ENCODE data around the gene CA10. TPM values are rescaled to one million over a fixed set of nuclear protein-coding genes. Genes with fewer than 3 reads are reported as not detected.

The CA10 gene
- total and polyA plus RNA-seq, 2 donors (not counting 1 experiment from before 2014, with no cell fraction given): not detected

GRCh38 chr17:51763058-51763457, 395.5 kb downstream of the CA10 start:
- no CpG with 5 or more reads among the region's 3 CpGs for WGBS (ENCODE audit: insufficient coverage)

GRCh38 chr17:51761105-51761504, 397.4 kb downstream of the CA10 start:
- peaks cover 10% of the 10 kb centered on the region for H3K27me3 Mint-ChIP-seq
- Histone ChIP-seq H3K4me3 (ENCODE audit: control extremely low read depth in 1 of 5, extremely low read depth in 1 of 5, insufficient read depth in 1 of 5, low read depth in 2 of 5, low read length in 4 of 5) (no peak overlapping the region), H3K27me3 (replicated peaks in 1 of 4; ENCODE audit: control extremely low read depth in 1 of 4, control insufficient read depth in 3 of 4, insufficient read depth in 4 of 4, low read length in 3 of 4) (peaks cover 0 to 5% (median 0%) of the 10 kb centered on the region in 4 experiments), H4K20me1 (ENCODE audit: control insufficient read depth, insufficient read depth, low read length, poor library complexity, severe bottlenecking) (no peaks in the 10 kb centered on the region), H3K4me2 (replicated peaks; ENCODE audit: low read depth, low read length, poor library complexity, severe bottlenecking) (no peak overlapping the region), H3K79me2 (ENCODE audit: control insufficient read depth, insufficient read depth, low read length) (no peaks in the 10 kb centered on the region), H3K9ac (ENCODE audit: low read length) (no peak overlapping the region), H2AFZ (ENCODE audit: insufficient read depth, low read depth, low read length, poor library complexity, severe bottlenecking) (no peak overlapping the region), H3K9me3 (ENCODE audit: control extremely low read depth in 1 of 3, control insufficient read depth in 2 of 3, insufficient read depth in 1 of 3, low read length in 2 of 3) (no peaks in the 10 kb centered on the region), H3K4me1 (ENCODE audit: control insufficient read depth in 2 of 2, insufficient read depth in 2 of 2, low read length in 2 of 2) (no peaks in the 10 kb centered on the region), H3K27ac (ENCODE audit: low read length in 2 of 2) (no peak overlapping the region), H3K36me3 (replicated peaks in 1 of 2; ENCODE audit: control extremely low read depth in 1 of 2, control insufficient read depth in 1 of 2, extremely low read depth in 1 of 2, insufficient read depth in 2 of 2, low read length in 1 of 2) (no peaks in the 10 kb centered on the region)
- H3K4me3 Mint-ChIP-seq: no peak overlapping the region
- no peak for ATAC-seq (ENCODE audit: low read depth)
- H3K27ac Mint-ChIP-seq: no peak overlapping the region
- WGBS (ENCODE audit: insufficient coverage): 80% methylated on average over 1 of the region's 1 CpG
- H3K4me1 Mint-ChIP-seq: no peaks in the 10 kb centered on the region
- no peak for DNase-seq
- intact Hi-C loops (cut with micrococcal nuclease): no loop called here
- ChIA-PET POLR2A (no interaction called here), CTCF (interaction anchor here (1.2 kb wide), 1 partner anchor 9 kb away, joined by 3 read pairs; no protein-coding TSS in a partner anchor)
- no peaks in the 10 kb centered on the region for H3K9me3 Mint-ChIP-seq (ENCODE audit: insufficient read depth)
- TF ChIP-seq CTCF (IDR thresholded peaks at IDR 0.05) (no peak), EZH2 (IDR thresholded peaks at IDR 0.05; ENCODE audit: borderline replicate concordance, insufficient read depth, low read depth, low read length, poor library complexity, severe bottlenecking) (no peak)

More at GRCh38 chr17:51763058-51763457, 395.5 kb downstream of the CA10 start:
- no peak overlapping the region for H3K27ac Mint-ChIP-seq
- Histone ChIP-seq H2AFZ (ENCODE audit: insufficient read depth, low read depth, low read length, poor library complexity, severe bottlenecking) (no peak overlapping the region), H3K4me2 (replicated peaks; ENCODE audit: low read depth, low read length, poor library complexity, severe bottlenecking) (no peak overlapping the region), H3K4me3 (ENCODE audit: control extremely low read depth in 1 of 5, extremely low read depth in 1 of 5, insufficient read depth in 1 of 5, low read depth in 2 of 5, low read length in 4 of 5) (no peak overlapping the region), H3K36me3 (replicated peaks in 1 of 2; ENCODE audit: control extremely low read depth in 1 of 2, control insufficient read depth in 1 of 2, extremely low read depth in 1 of 2, insufficient read depth in 2 of 2, low read length in 1 of 2) (no peaks in the 10 kb centered on the region), H3K27me3 (replicated peaks in 1 of 4; ENCODE audit: control extremely low read depth in 1 of 4, control insufficient read depth in 3 of 4, insufficient read depth in 4 of 4, low read length in 3 of 4) (peaks cover 0 to 5% (median 0%) of the 10 kb centered on the region in 4 experiments), H3K9me3 (ENCODE audit: control extremely low read depth in 1 of 3, control insufficient read depth in 2 of 3, insufficient read depth in 1 of 3, low read length in 2 of 3) (no peaks in the 10 kb centered on the region), H3K4me1 (ENCODE audit: control insufficient read depth in 2 of 2, insufficient read depth in 2 of 2, low read length in 2 of 2) (no peaks in the 10 kb centered on the region), H3K79me2 (ENCODE audit: control insufficient read depth, insufficient read depth, low read length) (no peaks in the 10 kb centered on the region), H3K27ac (ENCODE audit: low read length in 2 of 2) (no peak overlapping the region), H4K20me1 (ENCODE audit: control insufficient read depth, insufficient read depth, low read length, poor library complexity, severe bottlenecking) (no peaks in the 10 kb centered on the region), H3K9ac (ENCODE audit: low read length) (no peak overlapping the region)
- ChIA-PET CTCF (interaction anchor here (4.5 kb wide), 1 partner anchor 7 kb away, joined by 28 read pairs; no protein-coding TSS in a partner anchor), POLR2A (no interaction called here)
- peaks cover 10% of the 10 kb centered on the region for H3K27me3 Mint-ChIP-seq
- TF ChIP-seq EZH2 (IDR thresholded peaks at IDR 0.05; ENCODE audit: borderline replicate concordance, insufficient read depth, low read depth, low read length, poor library complexity, severe bottlenecking) (no peak), CTCF (IDR thresholded peaks at IDR 0.05) (no peak)
- H3K4me3 Mint-ChIP-seq: no peak overlapping the region
- H3K9me3 Mint-ChIP-seq (ENCODE audit: insufficient read depth): no peaks in the 10 kb centered on the region
- intact Hi-C loops (cut with micrococcal nuclease): no loop called here
- no peaks in the 10 kb centered on the region for H3K4me1 Mint-ChIP-seq
- DNase-seq (no peak), ATAC-seq (ENCODE audit: low read depth) (no peak)
